ENCODE results near the gene CAPS. TPM values are rescaled to one million over a fixed set of nuclear protein-coding genes. Genes with fewer than 3 reads are reported as not detected.

The CAPS gene
- polyA plus RNA-seq, 1 donor (not counting 4 experiments of a cell fraction or from before 2014, with no cell fraction given), result 2.7 TPM

DNA sequence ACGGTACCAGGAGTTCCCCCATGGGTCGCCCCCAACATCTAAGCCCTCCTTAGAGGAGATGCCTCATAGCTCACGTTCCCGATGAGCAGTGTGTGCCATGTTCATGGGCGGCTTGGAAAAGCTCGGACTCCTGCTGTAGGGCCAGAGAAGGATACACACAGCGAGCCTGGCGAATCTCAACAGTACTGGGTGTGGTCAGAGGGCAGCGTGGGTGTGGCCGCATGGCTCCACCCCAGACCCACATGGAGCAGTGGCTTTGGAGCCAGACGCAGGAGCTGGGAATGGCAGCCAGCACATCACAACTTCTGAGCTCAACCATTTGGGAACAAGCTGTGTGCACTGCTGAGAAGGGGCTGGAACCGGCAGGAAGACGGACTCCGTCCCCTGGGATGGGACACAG is 15.6 kb downstream of the CAPS start:
- Histone ChIP-seq H3K4me2 (ENCODE audit: control insufficient read depth, extremely low read depth, insufficient read depth, low read depth, low read length) (no peak overlapping the region), H3K9me3 (ENCODE audit: control insufficient read depth, low read depth, low read length) (no peaks in the 10 kb centered on the region), H3K4me3 (ENCODE audit: control insufficient read depth in 2 of 3, extremely low read depth in 1 of 3, insufficient read depth in 2 of 3, low read depth in 1 of 3, low read length in 3 of 3) (no peak overlapping the region), H3K27me3 (ENCODE audit: control insufficient read depth, extremely low read depth, insufficient read depth, low read length) (no peaks in the 10 kb centered on the region), H3K36me3 (ENCODE audit: control insufficient read depth in 2 of 2, extremely low read depth in 1 of 2, insufficient read depth in 2 of 2, low read length in 2 of 2) (peaks cover 35 to 55% of the 10 kb centered on the region in 2 experiments), H3K9ac (ENCODE audit: control insufficient read depth, extremely low read depth, insufficient read depth, low read length) (no peak overlapping the region), H3K27ac (ENCODE audit: control insufficient read depth, insufficient read depth, low read length) (no peak overlapping the region), H3K4me1 (ENCODE audit: control insufficient read depth, extremely low read depth, insufficient read depth, low read length) (no peaks in the 10 kb centered on the region), H3K9me1 (ENCODE audit: control insufficient read depth, extremely low read depth, insufficient read depth, low read length) (no peaks in the 10 kb centered on the region), H3K79me2 (ENCODE audit: control insufficient read depth, insufficient read depth, low read length) (no peaks in the 10 kb centered on the region), H4K20me1 (ENCODE audit: control insufficient read depth, extremely low read depth, insufficient read depth, low read length) (peaks cover 4% of the 10 kb centered on the region), H2AFZ (ENCODE audit: control insufficient read depth, low read length) (no peak overlapping the region)
- no peak for FAIRE-seq
- TF ChIP-seq EZH2 (IDR thresholded peaks at IDR 0.05; ENCODE audit: low read length), result no peak
- TF ChIP-seq, protein P1, sequence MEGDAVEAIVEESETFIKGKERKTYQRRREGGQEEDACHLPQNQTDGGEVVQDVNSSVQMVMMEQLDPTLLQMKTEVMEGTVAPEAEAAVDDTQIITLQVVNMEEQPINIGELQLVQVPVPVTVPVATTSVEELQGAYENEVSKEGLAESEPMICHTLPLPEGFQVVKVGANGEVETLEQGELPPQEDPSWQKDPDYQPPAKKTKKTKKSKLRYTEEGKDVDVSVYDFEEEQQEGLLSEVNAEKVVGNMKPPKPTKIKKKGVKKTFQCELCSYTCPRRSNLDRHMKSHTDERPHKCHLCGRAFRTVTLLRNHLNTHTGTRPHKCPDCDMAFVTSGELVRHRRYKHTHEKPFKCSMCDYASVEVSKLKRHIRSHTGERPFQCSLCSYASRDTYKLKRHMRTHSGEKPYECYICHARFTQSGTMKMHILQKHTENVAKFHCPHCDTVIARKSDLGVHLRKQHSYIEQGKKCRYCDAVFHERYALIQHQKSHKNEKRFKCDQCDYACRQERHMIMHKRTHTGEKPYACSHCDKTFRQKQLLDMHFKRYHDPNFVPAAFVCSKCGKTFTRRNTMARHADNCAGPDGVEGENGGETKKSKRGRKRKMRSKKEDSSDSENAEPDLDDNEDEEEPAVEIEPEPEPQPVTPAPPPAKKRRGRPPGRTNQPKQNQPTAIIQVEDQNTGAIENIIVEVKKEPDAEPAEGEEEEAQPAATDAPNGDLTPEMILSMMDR (optimal IDR thresholded peaks at IDR 0.05 in 1 of 3, IDR thresholded peaks at IDR 0.05 in 1 of 3, conservative IDR thresholded peaks at IDR 0.05 in 1 of 3; ENCODE audit: extremely low read depth in 1 of 3, insufficient read depth in 2 of 3, low read length in 3 of 3), result no peak
- no peak for DNase-seq (ENCODE audit: low read depth, low spot score)
- dilution Hi-C loops (cut with MboI; ENCODE audit: extremely low pct_ligation_motif_present, low sequenced_read_pairs), result no loop called here

DNA sequence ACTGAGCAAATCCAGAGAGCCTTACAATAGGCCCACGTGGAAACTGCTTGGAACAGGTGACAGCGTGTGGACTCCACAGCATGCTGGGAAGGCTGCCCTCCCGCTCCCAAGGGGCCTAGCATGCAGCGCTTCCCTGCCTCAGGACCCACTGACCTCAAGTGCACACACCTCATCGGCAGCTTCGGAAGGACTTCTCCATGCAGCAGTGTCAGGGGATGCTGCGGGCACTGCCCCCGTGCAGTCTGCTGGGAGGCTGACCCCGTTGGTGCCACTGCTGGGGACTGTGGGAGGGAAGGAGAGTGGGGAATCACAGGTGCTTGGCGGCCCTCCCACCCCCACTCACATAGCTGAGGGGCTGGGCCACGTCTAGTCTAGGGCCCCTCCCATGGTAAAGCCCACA is 17.2 kb downstream of the CAPS start:
- no peak for FAIRE-seq
- peaks cover 39 to 50% of the 10 kb centered on the region in 2 experiments for H3K36me3 ChIP-seq (ENCODE audit: control insufficient read depth in 2 of 2, extremely low read depth in 1 of 2, insufficient read depth in 2 of 2, low read length in 2 of 2)

More for the DNA sequence above, 17.2 kb downstream of the CAPS start:
- no peak overlapping the region for H3K27ac ChIP-seq (ENCODE audit: control insufficient read depth, insufficient read depth, low read length)
- DNase-seq (ENCODE audit: low read depth, low spot score), result no peak
- H2AFZ ChIP-seq (ENCODE audit: control insufficient read depth, low read length), result no peak overlapping the region
- H3K4me1 ChIP-seq (ENCODE audit: control insufficient read depth, extremely low read depth, insufficient read depth, low read length), result no peaks in the 10 kb centered on the region
- H3K9me1 ChIP-seq (ENCODE audit: control insufficient read depth, extremely low read depth, insufficient read depth, low read length), result no peaks in the 10 kb centered on the region
- no peak overlapping the region for H3K4me2 ChIP-seq (ENCODE audit: control insufficient read depth, extremely low read depth, insufficient read depth, low read depth, low read length)
- no peak overlapping the region for H3K9ac ChIP-seq (ENCODE audit: control insufficient read depth, extremely low read depth, insufficient read depth, low read length)
- H4K20me1 ChIP-seq (ENCODE audit: control insufficient read depth, extremely low read depth, insufficient read depth, low read length), result peaks cover 4% of the 10 kb centered on the region
- H3K4me3 ChIP-seq (ENCODE audit: control insufficient read depth in 2 of 3, extremely low read depth in 1 of 3, insufficient read depth in 2 of 3, low read depth in 1 of 3, low read length in 3 of 3), result no peak overlapping the region
- no peaks in the 10 kb centered on the region for H3K9me3 ChIP-seq (ENCODE audit: control insufficient read depth, low read depth, low read length)
- TF ChIP-seq, protein P1 (optimal IDR thresholded peaks at IDR 0.05 in 1 of 3, IDR thresholded peaks at IDR 0.05 in 1 of 3, conservative IDR thresholded peaks at IDR 0.05 in 1 of 3; ENCODE audit: extremely low read depth in 1 of 3, insufficient read depth in 2 of 3, low read length in 3 of 3), result no peak
- no peak for TF ChIP-seq EZH2 (IDR thresholded peaks at IDR 0.05; ENCODE audit: low read length)
- dilution Hi-C loops (cut with MboI; ENCODE audit: extremely low pct_ligation_motif_present, low sequenced_read_pairs), result no loop called here
- no peaks in the 10 kb centered on the region for H3K79me2 ChIP-seq (ENCODE audit: control insufficient read depth, insufficient read depth, low read length)
- no peaks in the 10 kb centered on the region for H3K27me3 ChIP-seq (ENCODE audit: control insufficient read depth, extremely low read depth, insufficient read depth, low read length)

Data from keratinocyte (primary cell).